HG03159 (cell line): ENCODE data around the gene AK1.

Source experiments
- ATAC-seq: cut with Tn5 transposase; IDR thresholded peaks from one replicate; pipeline ENCODE4 v1.9.1; 2021; ENCODE audit warnings: mild to moderate bottlenecking, moderate library complexity; ENCODE audit not compliant: unreplicated experiment

Gene AK1

GRCh38 chr9:127869310-127870152 lies 7.9 kb downstream of the AK1 start:
- no peak for ATAC-seq

- ATAC-seq = no peak
These were observed 9.1 kb downstream of the AK1 start for GRCh38 chr9:127868278-127868902.

- no peak for ATAC-seq
These were observed 9.9 kb downstream of the AK1 start for GRCh38 chr9:127867356-127868277.

- no peak for ATAC-seq
These were observed 10.9 kb downstream of the AK1 start for GRCh38 chr9:127866535-127866934.

- ATAC-seq = no peak
These were observed 11.6 kb downstream of the AK1 start for GRCh38 chr9:127865645-127866464.

- no peak for ATAC-seq
These were observed 14.3 kb downstream of the AK1 start for GRCh38 chr9:127863191-127863621.

- ATAC-seq = no peak
These were observed 15.1 kb downstream of the AK1 start for GRCh38 chr9:127862075-127863011.

- ATAC-seq = no peak
These were observed 16.7 kb downstream of the AK1 start for GRCh38 chr9:127860779-127861178.

- no peak for ATAC-seq
These were observed 17.2 kb downstream of the AK1 start for GRCh38 chr9:127860260-127860659.

- no peak for ATAC-seq
These were observed 19.4 kb downstream of the AK1 start for GRCh38 chr9:127858041-127858512.

GRCh38 chr9:127857278-127857677 lies 20.2 kb downstream of the AK1 start:
- no peak for ATAC-seq

GRCh38 chr9:127856729-127857116 lies 20.8 kb downstream of the AK1 start:
- no peak for ATAC-seq

GRCh38 chr9:127856094-127856728 lies 21.3 kb downstream of the AK1 start:
- ATAC-seq = no peak

- ATAC-seq = no peak
These were observed 22.0 kb downstream of the AK1 start for GRCh38 chr9:127855522-127855921.

- no peak for ATAC-seq
These were observed 22.5 kb downstream of the AK1 start for GRCh38 chr9:127854960-127855359.

GRCh38 chr9:127854184-127854806 lies 23.2 kb downstream of the AK1 start, which contains the start of gene ENG:
TSS of gene ENG (minus strand) at chr9:127854658. CDS start at chr9:127854355, 303 bp downstream.
- no peak for ATAC-seq

- no peak for ATAC-seq
These were observed 23.9 kb downstream of the AK1 start for GRCh38 chr9:127853312-127854183.
